ENCODE data around the gene KRT14. TPM values are rescaled to one million over a fixed set of nuclear protein-coding genes. Genes with fewer than 3 reads are reported as not detected.
"Not testable (repeated sequence)": the region's sequence is repeated elsewhere in the genome, so short reads cannot be mapped to it uniquely, and the experiment has no call there.

The KRT14 gene
- total RNA-seq, 2 donors from 2014 or later = 6.9 to 18.7 TPM

DNA sequence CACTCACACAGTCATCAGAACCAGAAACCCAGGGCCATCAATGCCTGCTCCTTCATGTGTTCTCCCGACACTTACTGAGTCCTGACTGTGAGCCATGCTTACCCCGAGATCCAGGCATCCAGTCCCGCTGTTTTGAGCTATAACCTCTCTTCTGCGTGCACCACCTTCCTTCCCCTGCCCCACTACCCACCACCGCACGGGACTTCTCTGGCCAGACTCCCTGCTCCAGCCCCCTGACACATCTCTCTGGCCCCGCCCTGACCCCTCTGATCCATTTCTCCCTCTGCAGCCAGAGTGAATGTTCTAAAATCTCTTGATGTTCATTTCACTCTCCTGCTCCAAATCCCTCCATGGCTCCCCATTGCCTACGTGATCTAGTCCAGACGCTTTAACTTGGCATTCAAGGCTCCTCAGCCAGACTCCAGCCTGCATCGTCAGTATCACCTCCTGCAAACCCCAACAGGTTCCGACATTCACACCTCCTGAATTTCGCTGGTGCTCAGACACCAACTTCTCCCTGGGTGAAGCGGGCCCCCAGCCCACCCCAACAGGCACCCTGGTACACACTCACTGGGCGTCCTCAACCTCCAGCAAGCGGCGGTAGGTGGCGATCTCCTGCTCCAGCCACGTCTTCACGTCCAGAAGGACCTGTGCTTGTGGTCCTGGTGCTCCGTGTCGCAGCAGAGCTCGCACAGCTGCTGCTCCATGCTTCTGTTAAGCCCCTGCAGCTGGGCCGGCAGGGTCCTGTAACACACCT lies 40.8 kb upstream of the KRT14 start:
- no peaks in the 10 kb centered on the region for H3K9me3 ChIP-seq
- no peaks in the 10 kb centered on the region for H3K36me3 ChIP-seq
- H3K4me1 ChIP-seq (ENCODE audit: control insufficient read depth in 1 of 2, low read depth in 2 of 2) = peaks cover 0 to 5% of the 10 kb centered on the region in 2 donors
- no peak overlapping the region for H3K27ac ChIP-seq
- no peak overlapping the region for H3K4me3 ChIP-seq
- ATAC-seq (ENCODE audit: insufficient number of reproducible peaks, low FRiP score, low read depth) (no peak), DNase-seq (ENCODE audit: low spot score) (no peak)
- TF ChIP-seq, protein P1, sequence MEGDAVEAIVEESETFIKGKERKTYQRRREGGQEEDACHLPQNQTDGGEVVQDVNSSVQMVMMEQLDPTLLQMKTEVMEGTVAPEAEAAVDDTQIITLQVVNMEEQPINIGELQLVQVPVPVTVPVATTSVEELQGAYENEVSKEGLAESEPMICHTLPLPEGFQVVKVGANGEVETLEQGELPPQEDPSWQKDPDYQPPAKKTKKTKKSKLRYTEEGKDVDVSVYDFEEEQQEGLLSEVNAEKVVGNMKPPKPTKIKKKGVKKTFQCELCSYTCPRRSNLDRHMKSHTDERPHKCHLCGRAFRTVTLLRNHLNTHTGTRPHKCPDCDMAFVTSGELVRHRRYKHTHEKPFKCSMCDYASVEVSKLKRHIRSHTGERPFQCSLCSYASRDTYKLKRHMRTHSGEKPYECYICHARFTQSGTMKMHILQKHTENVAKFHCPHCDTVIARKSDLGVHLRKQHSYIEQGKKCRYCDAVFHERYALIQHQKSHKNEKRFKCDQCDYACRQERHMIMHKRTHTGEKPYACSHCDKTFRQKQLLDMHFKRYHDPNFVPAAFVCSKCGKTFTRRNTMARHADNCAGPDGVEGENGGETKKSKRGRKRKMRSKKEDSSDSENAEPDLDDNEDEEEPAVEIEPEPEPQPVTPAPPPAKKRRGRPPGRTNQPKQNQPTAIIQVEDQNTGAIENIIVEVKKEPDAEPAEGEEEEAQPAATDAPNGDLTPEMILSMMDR (IDR thresholded peaks at IDR 0.05) = no peak
- no peaks in the 10 kb centered on the region for H3K27me3 ChIP-seq (replicated peaks; ENCODE audit: insufficient read depth)

DNA sequence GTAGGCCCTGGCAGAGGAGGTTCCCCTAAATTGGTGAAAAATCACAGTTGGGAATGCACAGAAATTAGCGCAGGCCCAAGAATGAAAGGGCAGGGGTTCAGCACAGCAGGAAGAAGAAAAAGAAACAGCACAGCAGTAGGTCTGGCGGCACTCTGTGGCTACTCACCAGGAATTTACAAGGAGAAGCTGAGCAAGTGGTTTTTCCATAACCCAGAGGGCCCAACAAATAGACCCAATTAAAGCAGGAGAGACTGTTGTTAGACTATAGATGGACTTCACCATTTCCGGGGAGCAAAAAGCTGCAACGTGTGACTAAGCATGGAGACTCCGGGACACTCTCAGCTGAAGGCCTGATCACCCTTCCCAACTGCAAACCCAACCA lies 40.2 kb upstream of the KRT14 start:
- H3K36me3 ChIP-seq; ATAC-seq (ENCODE audit: insufficient number of reproducible peaks, low FRiP score, low read depth); H3K4me1 ChIP-seq (ENCODE audit: control insufficient read depth in 1 of 2, low read depth in 2 of 2); DNase-seq (ENCODE audit: low spot score); H3K4me3 ChIP-seq; H3K27ac ChIP-seq; H3K9me3 ChIP-seq; H3K27me3 ChIP-seq (replicated peaks; ENCODE audit: insufficient read depth): not testable (repeated sequence)

DNA sequence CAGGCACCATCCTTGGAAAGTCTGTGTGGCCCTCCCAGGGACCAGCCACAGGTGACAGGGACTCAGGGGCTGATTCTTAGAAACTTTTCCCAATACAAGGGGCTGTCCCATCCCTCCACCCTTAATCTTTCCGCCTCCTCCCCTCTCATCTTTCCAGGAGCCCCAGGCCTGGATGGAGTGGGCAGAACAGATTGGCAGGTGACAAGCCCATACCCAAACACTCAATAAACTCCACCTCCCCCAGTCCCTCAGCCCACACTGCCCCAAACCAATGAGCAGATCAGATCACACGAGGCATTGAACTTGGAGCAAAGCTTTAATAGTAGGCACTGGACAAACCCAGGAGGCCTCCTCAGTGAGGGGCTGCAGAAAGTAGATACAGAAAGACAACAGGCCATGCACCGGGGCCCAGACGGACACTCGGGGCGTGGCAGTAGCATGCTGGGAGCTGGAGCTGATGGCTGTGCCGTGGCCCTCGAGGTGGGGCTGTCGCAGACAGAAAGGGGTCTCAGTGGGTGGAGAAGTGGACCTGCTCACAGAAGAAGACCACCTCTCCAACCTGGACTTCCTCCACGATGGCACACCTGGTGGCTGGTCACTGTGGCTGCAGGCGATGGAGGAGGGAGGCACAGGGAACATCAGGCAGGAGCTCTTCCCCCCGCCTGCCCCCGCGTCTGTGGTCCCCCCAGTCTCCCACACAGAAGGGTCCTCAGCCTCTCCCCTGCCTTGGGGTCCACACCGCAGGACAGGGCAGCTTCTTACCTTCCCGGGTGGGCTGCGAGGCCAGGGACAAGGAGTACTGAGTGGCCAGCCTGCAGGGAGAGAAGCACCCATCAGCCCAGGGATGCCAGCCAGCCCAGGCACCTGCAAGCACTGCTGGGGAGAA lies 39.6 kb upstream of the KRT14 start:
- not testable (repeated sequence) for H3K36me3 ChIP-seq; H3K27ac ChIP-seq; H3K27me3 ChIP-seq (replicated peaks; ENCODE audit: insufficient read depth); H3K4me3 ChIP-seq; H3K4me1 ChIP-seq (ENCODE audit: control insufficient read depth in 1 of 2, low read depth in 2 of 2); DNase-seq (ENCODE audit: low spot score); ATAC-seq (ENCODE audit: insufficient number of reproducible peaks, low FRiP score, low read depth); H3K9me3 ChIP-seq

DNA sequence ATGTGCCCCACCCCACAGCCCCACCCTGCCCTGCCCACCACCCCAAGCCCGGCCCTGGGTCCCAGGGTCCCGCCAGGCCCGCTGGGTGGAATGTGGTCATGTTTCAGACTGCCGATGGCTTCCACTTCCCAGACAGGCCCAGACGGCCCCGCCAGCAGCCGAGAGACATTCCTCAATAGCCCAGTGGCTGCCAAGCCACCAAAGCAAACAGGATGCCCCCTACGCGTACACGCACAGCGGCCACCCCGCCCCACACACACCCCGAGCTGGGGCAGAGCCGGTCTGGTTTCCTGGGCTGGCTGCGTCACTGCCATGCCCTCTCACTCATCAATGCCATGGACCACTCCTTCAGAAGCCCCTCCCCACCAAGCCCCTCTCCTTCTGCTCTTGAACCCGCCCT lies 38.9 kb upstream of the KRT14 start:
- DNase-seq (ENCODE audit: low spot score) = no peak
- no peak overlapping the region for H3K27ac ChIP-seq
- no peak for ATAC-seq (ENCODE audit: insufficient number of reproducible peaks, low FRiP score, low read depth)
- H3K27me3 ChIP-seq (replicated peaks; ENCODE audit: insufficient read depth) = no peaks in the 10 kb centered on the region
- TF ChIP-seq, protein P1 (IDR thresholded peaks at IDR 0.05) = no peak
- H3K4me1 ChIP-seq (ENCODE audit: control insufficient read depth in 1 of 2, low read depth in 2 of 2) = peaks cover 0 to 10% of the 10 kb centered on the region in 2 donors
- H3K9me3 ChIP-seq = no peaks in the 10 kb centered on the region
- no peaks in the 10 kb centered on the region for H3K36me3 ChIP-seq
- no peak overlapping the region for H3K4me3 ChIP-seq

DNA sequence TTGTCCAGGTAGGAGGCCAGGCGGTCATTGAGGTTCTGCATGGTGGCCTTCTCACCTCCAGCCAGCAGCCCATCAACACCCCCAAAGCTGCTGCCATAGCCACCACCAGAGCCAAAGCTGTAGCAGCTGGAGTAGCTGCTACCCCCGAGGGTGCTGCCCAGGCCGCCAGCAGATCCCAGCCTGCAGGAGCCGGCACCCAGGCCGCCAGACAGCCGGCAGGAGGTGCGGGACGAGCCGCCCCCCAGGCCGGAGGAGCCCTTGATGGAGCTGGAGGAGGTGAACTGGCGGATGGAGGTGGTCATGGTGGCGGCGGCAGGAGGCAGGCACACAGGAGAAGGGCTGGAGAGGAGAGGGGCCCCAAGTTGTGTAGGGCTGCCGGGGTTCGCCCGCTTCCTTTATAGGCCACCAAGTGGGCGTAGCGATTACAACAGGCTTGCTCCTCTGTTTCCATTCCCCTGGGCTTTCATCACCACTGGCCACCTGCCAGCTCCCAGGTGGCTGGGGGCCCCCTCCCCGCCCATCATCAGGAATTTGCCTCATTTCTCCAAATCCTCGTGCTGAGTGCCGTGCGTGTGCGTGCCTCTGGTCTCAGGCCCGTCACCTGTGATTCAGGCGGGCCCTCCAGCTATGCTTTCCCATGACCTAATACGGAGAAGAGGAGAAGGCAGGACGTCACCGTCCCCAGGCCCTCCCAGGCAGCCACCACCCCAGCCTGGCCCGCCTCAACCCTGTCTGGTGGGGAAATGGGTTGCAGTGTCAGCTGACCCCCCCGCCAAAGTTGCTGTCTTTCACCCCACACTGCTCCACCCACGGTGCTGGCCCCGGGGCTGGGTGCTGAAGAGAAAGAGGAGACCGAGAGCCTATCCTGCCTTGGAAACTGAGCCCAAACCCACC lies 37.8 kb upstream of the KRT14 start, which contains the start of gene KRT17:
TSS of gene KRT17 (minus strand) at position 368 of the 894 bp plus-strand sequence. CDS start at position 302, 66 bp downstream.
- TF ChIP-seq, protein P1 (IDR thresholded peaks at IDR 0.05) = no peak
- Histone ChIP-seq H3K4me3 (no peak within 1 kb of the TSS), H3K27me3 (replicated peaks; ENCODE audit: insufficient read depth) (no peaks in the 10 kb centered on the region), H3K4me1 (ENCODE audit: control insufficient read depth in 1 of 2, low read depth in 2 of 2) (peaks cover 0 to 12% of the 10 kb centered on the region in 2 donors), H3K36me3 (no peaks in the 10 kb centered on the region), H3K27ac (no peak within 1 kb of the TSS), H3K9me3 (no peaks in the 10 kb centered on the region)
- DNase-seq (ENCODE audit: low spot score) = no peak
- no peak for ATAC-seq (ENCODE audit: insufficient number of reproducible peaks, low FRiP score, low read depth)

DNA sequence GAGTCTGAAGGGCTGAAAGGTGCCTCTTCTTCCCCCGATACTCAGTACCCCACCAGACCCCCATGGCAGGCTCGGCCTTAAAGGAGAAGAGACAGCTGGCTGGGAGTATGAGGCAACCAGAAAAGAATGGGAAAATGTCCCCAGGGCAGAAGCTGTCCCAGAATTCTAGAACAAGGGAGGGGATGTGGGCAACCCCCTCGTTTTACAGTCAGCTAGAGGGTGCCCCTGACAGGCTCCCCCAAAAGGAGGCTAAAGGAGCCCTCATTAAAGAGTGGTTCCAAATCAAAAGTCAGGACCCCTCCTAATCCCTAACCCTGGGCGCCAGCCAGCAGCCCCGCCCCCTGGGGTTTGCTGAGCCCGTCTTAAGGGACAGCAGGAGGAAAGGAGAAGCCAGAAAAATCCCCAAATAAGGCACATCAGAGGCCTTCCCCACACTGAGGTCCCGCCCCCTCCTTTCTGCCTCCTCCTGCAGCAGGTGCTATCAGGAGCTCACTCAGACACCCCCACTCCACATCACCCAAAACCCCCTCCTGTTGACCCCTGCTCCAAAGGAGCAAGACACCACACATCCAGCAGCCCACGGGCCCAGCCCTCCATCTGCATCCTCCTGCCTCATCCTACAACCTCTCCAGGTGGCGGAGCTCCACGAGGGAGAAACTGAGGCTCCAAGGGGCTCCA lies 36.6 kb upstream of the KRT14 start:
- ATAC-seq (ENCODE audit: insufficient number of reproducible peaks, low FRiP score, low read depth); H3K27me3 ChIP-seq (replicated peaks; ENCODE audit: insufficient read depth); H3K27ac ChIP-seq; DNase-seq (ENCODE audit: low spot score); H3K36me3 ChIP-seq; H3K4me3 ChIP-seq; H3K9me3 ChIP-seq: not testable (repeated sequence)
- peaks cover 0 to 12% of the 10 kb centered on the region in 2 donors for H3K4me1 ChIP-seq (ENCODE audit: control insufficient read depth in 1 of 2, low read depth in 2 of 2)

DNA sequence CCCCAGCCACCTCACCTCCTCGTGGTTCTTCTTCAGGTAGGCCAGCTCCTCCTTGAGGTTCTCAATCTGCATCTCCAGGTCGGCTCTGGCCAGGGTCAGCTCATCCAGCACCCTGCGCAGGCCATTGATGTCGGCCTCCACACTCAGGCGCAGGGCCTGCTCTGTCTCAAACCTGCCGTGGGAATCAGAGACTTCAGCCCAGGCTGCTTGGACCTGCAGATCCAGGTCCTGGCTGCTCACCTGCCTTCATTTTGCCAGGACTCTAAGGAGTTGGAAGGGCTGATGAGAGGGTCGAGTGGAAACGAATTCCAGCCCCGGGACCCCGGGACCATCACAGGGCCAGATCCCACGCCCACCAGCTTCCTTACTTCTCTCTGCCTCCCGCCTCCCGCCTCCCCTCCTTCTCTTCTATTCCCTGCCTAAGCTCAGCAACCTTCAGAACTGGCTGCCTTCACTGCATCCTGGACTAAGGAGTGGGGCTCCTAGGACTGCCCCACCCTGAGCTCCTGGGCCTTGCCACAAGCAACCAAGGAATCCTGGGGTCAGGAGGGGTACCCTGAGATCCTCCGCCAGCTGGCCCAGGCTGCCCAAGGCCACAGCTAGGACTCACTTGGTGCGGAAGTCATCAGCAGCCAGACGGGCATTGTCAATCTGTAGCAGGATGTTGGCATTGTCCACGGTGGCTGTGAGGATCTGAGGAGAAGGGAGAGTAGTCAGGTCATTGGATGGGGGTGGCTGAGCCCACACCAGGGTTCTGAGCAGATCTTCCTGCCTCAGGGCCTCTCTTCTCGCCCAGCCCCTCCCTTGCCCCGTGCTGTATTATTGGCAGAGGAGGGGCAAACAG lies 35.9 kb upstream of the KRT14 start:
- ATAC-seq (ENCODE audit: insufficient number of reproducible peaks, low FRiP score, low read depth); H3K4me3 ChIP-seq; H3K36me3 ChIP-seq; H3K27ac ChIP-seq; H3K27me3 ChIP-seq (replicated peaks; ENCODE audit: insufficient read depth); H3K9me3 ChIP-seq; DNase-seq (ENCODE audit: low spot score): not testable (repeated sequence)
- H3K4me1 ChIP-seq (ENCODE audit: control insufficient read depth in 1 of 2, low read depth in 2 of 2) = peaks cover 0 to 12% of the 10 kb centered on the region in 2 donors

Data from thoracic aorta (tissue), 2 donors.